GM21723 (cell line): ENCODE measurements around the gene FHOD3.

ENCODE experiments used
- ATAC-seq: cut with Tn5 transposase; IDR thresholded peaks from one replicate; pipeline ENCODE4 v1.9.1; 2021; ENCODE audit warnings: mild to moderate bottlenecking, moderate library complexity; ENCODE audit not compliant: unreplicated experiment

Gene FHOD3

DNA sequence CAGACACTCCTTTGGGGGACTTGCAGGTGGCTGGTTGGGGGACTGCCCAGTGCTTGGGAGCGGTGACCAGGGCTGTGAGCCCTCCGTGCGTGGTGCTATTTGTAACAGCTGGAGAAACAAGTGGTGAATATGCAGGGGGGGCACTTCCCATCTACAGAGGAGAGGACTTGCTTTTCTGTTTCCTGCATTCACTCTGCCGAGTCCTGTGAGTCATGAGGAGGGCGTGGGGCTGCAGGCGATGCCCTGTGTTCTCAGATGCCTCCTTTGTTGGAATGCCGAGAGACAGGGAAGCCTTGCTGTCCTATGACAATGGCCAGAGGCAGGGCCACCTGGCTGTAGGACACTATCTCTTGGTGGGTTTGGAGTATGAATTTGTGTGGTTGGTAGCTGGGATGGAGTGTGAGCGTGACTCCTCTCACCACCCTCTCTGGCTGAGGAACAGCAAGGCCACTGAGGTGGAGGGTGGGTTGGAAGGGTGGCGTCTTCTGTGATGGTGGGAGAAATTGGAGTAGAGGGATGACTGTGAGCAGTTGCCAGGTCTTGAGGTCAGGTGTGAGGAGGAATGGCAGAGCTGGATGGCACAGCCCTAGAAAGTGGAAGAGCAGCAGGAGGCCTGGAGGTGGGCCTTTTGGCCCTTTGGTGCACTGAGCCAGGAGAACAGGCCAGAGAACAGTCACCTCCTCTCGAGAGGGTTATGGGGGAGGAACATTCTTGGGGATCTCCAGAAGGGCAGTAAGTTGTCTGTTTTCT lies 24.3 kb downstream of the FHOD3 start:
- ATAC-seq, result no peak

GRCh38 chr18:36322408-36322728 lies 24.9 kb downstream of the FHOD3 start:
- no peak for ATAC-seq

DNA sequence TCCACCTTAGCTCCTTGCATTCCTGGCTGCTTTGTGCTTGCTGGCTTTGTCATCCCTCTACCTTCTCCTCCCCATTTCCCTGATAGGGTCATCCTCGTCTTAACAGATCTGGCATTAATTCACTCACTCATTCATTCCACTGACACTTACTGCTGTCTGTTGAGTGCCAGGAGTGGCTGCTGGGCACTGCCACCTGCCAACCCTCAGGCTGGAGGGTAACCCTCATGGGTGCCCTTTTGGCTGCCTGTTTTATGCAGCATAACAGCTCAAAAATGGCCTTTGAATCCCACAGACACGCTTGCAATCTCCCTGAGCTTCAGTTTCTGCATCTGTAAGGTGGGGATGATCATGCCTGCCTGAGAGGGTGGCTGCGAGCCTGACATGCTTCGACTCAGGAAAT lies 25.2 kb downstream of the FHOD3 start:
- no peak for ATAC-seq

DNA sequence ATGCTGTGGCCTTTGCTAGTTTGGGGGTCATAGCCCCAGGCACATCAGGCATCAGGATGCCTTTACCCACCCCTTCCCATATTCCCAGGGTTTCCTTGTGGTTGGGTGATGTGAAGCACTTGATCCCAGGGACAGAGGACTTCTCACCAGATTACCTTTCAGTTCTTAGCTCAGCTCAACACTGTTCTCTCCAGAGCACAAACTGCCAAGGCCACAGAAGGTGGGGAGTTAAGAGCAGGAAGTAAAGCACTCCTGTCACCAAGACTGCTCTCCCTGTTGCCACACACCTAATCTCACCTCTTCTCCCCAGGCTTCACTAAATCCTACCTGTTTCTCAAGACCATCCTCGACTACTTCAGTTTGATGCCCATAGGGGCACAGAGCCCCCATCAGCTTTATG lies 25.9 kb downstream of the FHOD3 start:
- no peak for ATAC-seq

DNA sequence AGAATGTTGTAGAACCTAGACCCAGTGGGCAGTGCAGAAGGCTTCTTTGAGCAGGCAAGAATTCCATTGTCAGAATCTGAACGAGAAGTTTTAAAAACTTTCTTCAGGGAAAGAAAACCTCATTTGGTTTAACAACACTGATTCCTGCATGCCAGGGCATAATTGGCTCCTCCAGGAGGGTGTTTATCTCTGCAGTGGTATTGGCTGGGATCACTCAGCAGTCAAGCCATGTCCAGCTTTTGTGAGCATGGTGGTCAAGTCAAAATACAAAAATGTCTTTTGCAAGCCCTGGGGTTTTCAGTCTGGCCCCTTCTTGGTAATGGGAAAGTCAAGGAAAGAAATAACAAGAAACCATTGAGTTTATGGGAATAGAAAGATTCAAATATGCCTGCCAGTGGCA lies 28.3 kb downstream of the FHOD3 start:
- no peak for ATAC-seq

DNA sequence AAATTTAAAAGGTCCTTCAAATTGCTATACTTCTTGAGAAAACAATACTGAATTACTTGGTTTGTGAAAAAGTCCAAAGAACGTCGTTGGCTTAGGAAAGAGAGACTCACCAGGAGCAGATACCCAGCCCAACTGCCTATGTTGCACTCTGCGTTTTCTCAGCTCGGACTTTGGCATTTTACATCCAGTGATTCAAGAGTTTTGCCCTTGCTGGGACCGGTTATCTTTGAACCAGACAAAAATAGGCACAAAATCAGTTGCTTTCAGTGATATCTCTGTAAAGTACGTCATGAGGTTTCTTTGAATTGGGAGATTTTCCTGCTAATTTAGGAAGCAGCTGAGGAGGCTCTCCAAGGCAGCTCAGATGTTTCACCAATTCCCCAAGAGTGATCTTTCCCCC lies 29.3 kb downstream of the FHOD3 start:
- no peak for ATAC-seq

- no peak for ATAC-seq
Measured at GRCh38 chr18:36327352-36328316, 30.1 kb downstream of the FHOD3 start.

GRCh38 chr18:36328385-36328858 lies 30.9 kb downstream of the FHOD3 start:
- no peak for ATAC-seq

DNA sequence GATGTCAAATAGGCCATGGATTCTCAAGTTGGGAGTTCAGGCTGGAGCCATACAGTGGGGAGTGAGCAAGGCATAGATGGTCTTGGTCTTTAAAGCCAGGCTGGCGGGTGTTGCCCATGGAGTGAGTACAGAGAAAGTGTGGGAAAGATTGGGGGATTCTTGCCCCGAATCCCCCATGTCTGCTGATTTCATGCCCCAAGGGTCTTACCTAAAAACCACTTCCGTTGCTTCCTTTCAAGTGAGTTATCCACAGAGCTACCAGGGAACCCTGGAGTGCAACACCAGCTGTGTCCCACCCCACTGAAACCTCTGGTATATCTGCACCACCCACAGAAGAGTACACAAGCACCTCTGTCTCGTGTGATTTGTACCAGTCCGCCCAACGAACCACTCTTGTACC lies 31.4 kb downstream of the FHOD3 start:
- ATAC-seq, result no peak

DNA sequence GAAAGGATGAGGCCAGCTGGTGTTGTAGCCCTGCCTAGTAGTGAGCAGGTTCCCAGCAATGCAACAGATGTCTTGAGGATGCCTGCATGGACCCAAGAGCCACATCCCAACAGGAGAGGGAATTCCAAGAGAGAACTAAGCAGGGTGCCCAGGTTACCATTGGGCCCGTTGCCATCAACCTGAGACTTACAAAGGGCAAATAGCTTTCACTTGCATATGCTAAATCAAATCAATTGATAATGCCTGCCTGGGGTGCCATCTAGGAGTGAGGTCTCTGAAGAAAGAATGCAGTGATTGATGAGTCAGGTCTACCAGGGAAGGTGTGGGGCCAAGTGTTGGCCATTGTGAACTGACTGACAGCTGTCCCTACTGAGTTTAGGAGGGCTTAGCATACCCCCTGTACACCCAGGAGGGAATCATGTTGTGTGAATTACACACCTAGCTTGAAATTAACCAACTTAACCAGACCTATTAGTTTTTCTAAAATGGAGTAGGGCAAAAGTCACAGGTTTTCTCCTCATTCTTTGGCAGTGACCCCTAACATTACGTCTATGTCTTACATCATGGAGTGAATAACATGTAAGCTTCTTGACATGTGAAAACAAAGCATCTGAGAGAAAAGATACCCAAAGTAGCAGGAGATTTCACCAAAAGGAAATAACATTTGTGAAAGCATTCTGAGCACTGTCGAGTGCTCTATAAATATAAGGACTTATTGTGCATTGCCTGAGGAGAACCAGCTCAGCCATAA lies 32.3 kb downstream of the FHOD3 start:
- ATAC-seq, result no peak

- no peak for ATAC-seq
Measured at GRCh38 chr18:36330435-36331052, 33.0 kb downstream of the FHOD3 start.

DNA sequence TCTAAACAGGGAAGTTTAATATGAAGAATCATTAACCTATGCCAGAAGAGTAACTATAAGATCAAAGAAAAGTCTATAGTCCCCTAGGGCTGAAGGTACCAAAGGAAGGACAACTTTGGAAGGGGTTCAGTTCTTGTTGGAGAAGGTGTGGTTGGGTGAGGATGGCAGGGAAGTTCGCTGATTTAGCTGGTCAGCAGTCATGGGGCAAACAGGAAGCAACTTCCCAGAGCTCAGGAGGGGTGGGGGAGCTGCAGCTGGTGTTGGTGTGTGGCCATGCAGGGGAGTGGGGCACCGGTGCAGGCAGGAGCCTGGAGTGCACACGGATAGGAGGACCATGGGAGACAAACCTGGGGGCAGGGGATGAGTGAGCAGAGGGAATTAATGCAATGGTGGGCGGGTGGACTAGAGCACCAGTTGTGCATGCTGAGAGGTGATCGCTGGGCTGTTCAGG lies 34.0 kb downstream of the FHOD3 start:
- no peak for ATAC-seq

- no peak for ATAC-seq
Measured at GRCh38 chr18:36333414-36333813, 35.9 kb downstream of the FHOD3 start.

DNA sequence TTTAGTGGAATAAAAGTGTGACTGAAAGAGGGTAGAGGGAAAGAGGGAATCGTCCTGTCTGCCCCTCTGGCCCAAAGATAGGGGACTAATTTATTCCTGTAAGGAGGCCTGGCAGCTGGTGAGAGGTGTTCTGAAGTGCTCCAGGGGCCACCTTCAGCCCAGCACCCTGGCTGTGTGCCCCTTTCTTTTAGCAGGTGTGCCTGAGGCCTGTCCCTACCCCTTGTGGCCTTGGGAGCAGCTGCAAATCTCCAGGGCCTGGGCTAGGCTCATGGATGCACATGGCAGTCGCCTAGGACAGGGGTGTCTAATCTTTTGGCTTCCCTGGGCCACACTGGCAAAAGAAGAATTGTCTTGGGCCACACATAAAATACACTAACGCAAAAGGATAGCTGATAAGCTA lies 37.3 kb downstream of the FHOD3 start:
- no peak for ATAC-seq

GRCh38 chr18:36335476-36336279 lies 38.2 kb downstream of the FHOD3 start:
- ATAC-seq, result no peak

DNA sequence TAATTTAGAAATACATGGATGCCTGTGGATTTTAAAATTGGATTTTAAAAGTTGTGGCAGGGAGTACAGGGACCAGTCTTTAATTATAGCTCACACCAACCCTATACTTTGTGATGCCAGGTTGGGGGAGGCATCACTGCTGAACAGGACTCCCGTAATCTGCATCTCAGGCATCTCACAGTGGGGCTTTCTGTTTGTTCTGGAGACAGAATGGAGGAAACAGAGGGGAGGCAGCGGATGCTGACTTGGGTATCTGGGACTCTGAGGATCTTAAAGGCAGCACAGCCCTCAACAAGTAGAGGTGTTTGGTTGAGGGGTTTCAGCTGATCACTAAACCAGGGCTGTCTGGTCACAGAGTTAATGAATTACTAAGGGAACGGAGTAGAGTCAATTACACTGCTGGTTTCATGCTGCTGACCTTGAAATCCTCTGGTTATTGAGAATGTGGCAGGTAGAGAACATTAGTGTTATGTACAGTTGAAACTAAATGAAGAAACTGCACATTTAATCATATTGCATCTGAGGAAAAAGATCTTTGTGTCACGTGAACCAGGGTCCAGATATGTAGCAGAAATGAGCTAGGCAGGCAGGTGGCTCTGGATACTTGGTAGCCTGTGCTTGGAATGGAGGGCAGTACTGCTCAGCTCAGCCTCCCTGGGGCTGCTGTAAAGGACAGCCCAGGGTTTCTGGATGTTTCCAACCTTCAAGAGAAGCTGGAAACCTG lies 40.3 kb downstream of the FHOD3 start:
- ATAC-seq, result no peak

DNA sequence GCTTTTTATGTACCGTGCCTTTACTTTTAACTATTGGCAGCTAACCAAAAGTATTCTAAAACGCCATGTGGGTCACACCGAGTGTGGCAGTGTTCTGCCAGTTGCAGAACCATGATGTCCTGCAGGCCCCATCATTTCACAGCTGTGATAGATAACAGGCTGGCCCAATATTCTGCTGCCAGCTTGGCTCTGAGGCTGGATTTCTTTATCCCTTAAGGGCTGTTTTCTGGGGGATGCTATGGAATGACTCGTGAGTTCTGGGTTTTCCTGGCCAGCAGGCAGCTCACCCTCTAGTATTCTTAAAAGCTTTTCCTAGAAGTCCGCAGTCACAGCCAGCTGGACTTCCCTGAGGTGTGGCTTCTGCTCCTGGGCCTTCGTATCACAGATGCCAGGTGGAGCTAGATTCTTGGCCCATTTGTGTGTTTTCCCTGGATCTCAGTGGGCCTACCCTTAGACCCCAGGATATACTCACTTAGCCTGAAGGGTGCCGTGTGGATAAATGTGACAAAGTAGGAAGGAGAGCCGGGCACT lies 41.0 kb downstream of the FHOD3 start:
- ATAC-seq, result no peak

- no peak for ATAC-seq
Measured at GRCh38 chr18:36340246-36340645, 42.7 kb downstream of the FHOD3 start.

GRCh38 chr18:36341944-36342343 lies 44.4 kb downstream of the FHOD3 start:
- no peak for ATAC-seq
